Parietal lobe (tissue), 2 donors: ENCODE measurements around the gene MPST. TPM values are rescaled to one million over a fixed set of nuclear protein-coding genes. Genes with fewer than 3 reads are reported as not detected.

ENCODE experiments used
- small RNA-seq: library from RNA; depleted of rRNA; stranded (forward); fragments of <200 nt; gene quantifications from one replicate; pipeline ENCODE3, GENCODE V24; 2014; ENCODE audit warnings: low replicate concordance
- total RNA-seq: library from RNA; depleted of rRNA; stranded (reverse); fragments of >200 nt; gene quantifications from one replicate; pipeline ENCODE4 v1.2.3, GENCODE V29; 2014

The MPST gene
- 24.1 TPM for total RNA-seq

DNA sequence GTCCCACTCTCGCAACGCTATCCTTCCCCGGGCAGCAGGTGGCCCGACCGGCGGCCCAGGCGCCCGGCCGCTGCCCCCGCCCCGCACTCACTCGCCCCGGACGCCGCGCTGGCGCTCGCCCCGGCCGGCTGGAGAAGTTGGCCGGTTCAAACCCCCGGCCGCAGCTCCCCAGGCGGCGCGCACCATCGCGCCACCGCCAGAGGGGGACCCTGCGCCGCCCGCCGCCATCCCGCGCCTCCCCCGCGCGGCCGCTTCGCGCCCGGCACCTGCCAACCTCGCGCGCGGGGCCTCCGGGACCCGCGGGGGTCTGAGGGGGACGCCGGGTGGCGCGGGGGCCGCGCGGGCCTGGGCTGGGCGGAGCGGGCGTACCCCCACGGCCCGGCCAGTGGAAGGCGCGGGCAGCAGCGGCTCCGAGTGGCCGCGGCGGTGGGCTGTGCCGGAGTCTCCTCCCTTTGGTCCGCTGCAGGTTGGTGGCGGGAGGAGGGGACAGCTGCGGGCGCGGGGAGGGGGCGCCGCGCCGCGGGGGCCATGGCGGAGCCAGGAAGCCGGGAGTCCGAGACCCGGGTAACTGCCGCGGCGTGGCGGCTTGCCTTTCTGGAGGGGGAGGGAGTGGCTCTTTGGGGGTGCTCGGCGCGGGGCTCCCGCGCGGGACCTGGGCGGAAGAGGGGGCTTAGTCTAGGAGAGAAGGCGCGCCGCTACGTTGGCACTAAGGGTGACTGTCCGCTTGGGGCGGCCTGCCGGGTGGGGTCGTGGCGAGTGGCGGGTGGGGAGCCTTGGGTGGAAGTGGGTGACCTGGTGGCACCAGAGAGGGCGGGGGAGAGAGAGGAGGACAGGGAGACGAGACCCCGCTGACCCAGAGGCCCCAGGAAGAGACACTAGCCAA lies at the start of gene MPST, which contains the start of gene TST:
MPST (plus strand) TSS at position 434 of the 883 bp plus-strand sequence; CDS start at position 529, 95 bp downstream.
TST (minus strand) TSS at position 139 of the 883 bp plus-strand sequence. CDS start 715 bp downstream, outside the sequence.

GRCh38 chr22:37051391-37052385 lies 32.1 kb downstream of the MPST start, which contains the start of gene KCTD17:
Gene KCTD17, plus strand, starts transcription at chr22:37051742. Its CDS starts 19 bp downstream, at chr22:37051761.

Small RNAs within 50 kb of the gene (small RNA-seq; reads per million reads assigned to genes)
- gene RF00019, result not detected

Other genes with a start within 250 kb of the MPST start
- gene IFT27, start 243.6 kb upstream of the MPST start, total RNA-seq, result 26.3 TPM
- not detected for gene PVALB, start 202.7 kb upstream of the MPST start, total RNA-seq
- not detected for gene NCF4, start 158.7 kb upstream of the MPST start, total RNA-seq
- 0.31 TPM for gene CSF2RB, start 106.1 kb upstream of the MPST start, total RNA-seq
- 5.0 TPM for gene TST, start 295 bp upstream of the MPST start, total RNA-seq
- gene KCTD17, start 32.0 kb downstream of the MPST start, total RNA-seq, result 28.8 TPM
- not detected for gene TMPRSS6, start 90.0 kb downstream of the MPST start, total RNA-seq
- gene IL2RB, start 130.2 kb downstream of the MPST start, total RNA-seq, result not detected
- gene C1QTNF6, start 168.5 kb downstream of the MPST start, total RNA-seq, result 8.8 TPM
- 0.31 TPM for gene SSTR3, start 192.7 kb downstream of the MPST start, total RNA-seq
- gene RAC2, start 224.5 kb downstream of the MPST start, total RNA-seq, result not detected